ENCODE results near the gene FGF19.

Gene FGF19

DNA sequence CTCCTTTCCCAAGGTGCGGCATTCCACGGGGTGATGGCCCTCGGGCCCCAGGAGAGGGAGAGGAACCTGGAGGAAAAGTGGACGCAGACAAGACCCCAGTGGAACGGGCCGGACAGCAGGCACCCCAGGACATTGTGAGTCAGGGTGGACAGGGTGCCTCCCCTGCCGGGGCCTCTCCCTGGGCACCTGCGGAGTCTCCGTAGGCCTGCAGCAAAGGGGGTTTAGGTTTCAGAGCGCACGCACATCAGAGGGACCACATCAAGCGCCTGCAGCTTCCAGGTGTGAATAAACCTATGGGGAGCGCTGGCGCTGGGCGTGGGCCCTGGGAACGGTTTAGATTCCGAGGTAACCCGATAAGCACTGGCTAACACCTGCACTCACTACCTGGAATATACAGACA is 22.7 kb upstream of the FGF19 start:
- no peak for DNase-seq
- Histone ChIP-seq H3K9me3 (no peaks in the 10 kb centered on the region), H3K4me3 (no peak overlapping the region), H3K36me3 (no peaks in the 10 kb centered on the region), H3K27ac (no peak overlapping the region), H3K27me3 (peaks cover 0 to 91% of the 10 kb centered on the region in 2 donors), H3K4me1 (no peaks in the 10 kb centered on the region)
- intact Hi-C loops (cut with DNase I; ENCODE audit: low total_unique reads) = no loop called here
- TF ChIP-seq, protein P1, sequence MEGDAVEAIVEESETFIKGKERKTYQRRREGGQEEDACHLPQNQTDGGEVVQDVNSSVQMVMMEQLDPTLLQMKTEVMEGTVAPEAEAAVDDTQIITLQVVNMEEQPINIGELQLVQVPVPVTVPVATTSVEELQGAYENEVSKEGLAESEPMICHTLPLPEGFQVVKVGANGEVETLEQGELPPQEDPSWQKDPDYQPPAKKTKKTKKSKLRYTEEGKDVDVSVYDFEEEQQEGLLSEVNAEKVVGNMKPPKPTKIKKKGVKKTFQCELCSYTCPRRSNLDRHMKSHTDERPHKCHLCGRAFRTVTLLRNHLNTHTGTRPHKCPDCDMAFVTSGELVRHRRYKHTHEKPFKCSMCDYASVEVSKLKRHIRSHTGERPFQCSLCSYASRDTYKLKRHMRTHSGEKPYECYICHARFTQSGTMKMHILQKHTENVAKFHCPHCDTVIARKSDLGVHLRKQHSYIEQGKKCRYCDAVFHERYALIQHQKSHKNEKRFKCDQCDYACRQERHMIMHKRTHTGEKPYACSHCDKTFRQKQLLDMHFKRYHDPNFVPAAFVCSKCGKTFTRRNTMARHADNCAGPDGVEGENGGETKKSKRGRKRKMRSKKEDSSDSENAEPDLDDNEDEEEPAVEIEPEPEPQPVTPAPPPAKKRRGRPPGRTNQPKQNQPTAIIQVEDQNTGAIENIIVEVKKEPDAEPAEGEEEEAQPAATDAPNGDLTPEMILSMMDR (IDR thresholded peaks at IDR 0.05) = no peak

DNA sequence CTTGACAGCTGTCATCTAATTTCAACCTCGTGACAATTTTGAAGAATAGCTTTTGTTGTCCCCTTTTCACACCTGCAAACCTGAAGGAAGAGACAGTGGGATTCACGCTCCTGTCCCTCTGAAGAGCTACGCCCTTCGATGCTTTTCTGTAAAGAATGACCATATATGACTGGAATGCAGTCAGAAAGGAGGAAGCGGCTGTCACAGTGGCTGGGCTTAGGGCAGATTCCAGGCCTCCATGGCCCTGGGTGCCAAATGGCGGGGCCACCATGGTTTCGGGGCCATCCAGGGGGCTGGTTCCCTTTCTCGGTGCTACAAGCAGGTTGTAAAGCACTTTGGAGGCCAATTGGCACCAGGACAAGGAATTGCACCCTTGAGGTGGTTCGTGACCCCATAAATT is 22.2 kb upstream of the FGF19 start:
- Histone ChIP-seq H3K36me3 (no peaks in the 10 kb centered on the region), H3K9me3 (no peaks in the 10 kb centered on the region), H3K27ac (no peak overlapping the region), H3K4me1 (no peaks in the 10 kb centered on the region), H3K27me3 (peaks cover 0 to 91% of the 10 kb centered on the region in 2 donors), H3K4me3 (no peak overlapping the region)
- TF ChIP-seq, protein P1 (IDR thresholded peaks at IDR 0.05) = no peak
- no peak for DNase-seq
- intact Hi-C loops (cut with DNase I; ENCODE audit: low total_unique reads) = no loop called here

DNA sequence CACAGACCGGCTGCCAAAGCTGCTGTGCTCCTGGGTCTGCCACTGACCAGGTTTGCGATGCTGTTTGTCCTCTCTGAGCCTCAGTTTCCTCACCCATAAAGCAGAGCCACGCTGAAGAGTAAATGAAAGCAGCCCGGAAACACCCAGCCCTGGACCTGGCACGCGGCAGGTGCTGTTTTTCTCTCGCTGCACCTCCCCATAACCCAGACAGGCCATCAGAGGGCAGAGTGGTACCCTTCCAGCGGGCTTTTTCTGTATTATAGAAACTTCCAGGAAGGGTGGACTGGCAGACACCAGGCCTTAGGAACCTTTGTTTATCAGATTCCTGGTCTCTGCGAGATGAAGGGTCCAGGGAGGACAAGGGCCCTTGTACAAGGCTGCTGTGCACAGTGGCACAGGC is 17.9 kb upstream of the FGF19 start:
- DNase-seq = no peak
- intact Hi-C loops (cut with DNase I; ENCODE audit: low total_unique reads) = no loop called here
- H3K36me3 ChIP-seq = no peaks in the 10 kb centered on the region
- no peak overlapping the region for H3K27ac ChIP-seq
- no peak overlapping the region for H3K4me3 ChIP-seq
- no peaks in the 10 kb centered on the region for H3K9me3 ChIP-seq
- TF ChIP-seq, protein P1 (IDR thresholded peaks at IDR 0.05) = no peak
- H3K4me1 ChIP-seq = no peaks in the 10 kb centered on the region
- H3K27me3 ChIP-seq = peaks cover 0 to 89% of the 10 kb centered on the region in 2 donors

DNA sequence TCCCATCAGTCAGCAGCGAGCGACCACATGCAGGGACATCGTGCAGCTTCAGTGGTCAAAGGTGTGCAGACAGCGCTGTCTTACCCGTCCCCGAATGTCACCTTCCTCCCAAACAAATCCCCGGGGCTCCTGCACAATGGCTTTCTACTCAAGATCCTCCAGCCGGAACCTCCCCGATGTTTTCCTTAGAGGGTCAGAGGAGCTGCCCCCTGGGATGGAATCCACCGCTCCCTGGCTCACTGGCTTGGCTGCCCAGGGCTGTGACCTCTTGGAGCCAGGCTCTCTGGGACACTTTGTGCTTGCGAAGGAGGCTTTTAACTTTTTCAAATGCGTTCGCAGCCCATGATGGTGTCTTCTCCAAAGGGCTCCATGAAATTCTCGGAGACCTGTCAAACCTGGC is 17.3 kb upstream of the FGF19 start:
- H3K4me3 ChIP-seq = no peak overlapping the region
- no peak for DNase-seq
- no peaks in the 10 kb centered on the region for H3K9me3 ChIP-seq
- TF ChIP-seq, protein P1 (IDR thresholded peaks at IDR 0.05) = no peak
- no peaks in the 10 kb centered on the region for H3K4me1 ChIP-seq
- H3K27ac ChIP-seq = no peak overlapping the region
- peaks cover 0 to 89% of the 10 kb centered on the region in 2 donors for H3K27me3 ChIP-seq
- intact Hi-C loops (cut with DNase I; ENCODE audit: low total_unique reads) = no loop called here
- no peaks in the 10 kb centered on the region for H3K36me3 ChIP-seq

DNA sequence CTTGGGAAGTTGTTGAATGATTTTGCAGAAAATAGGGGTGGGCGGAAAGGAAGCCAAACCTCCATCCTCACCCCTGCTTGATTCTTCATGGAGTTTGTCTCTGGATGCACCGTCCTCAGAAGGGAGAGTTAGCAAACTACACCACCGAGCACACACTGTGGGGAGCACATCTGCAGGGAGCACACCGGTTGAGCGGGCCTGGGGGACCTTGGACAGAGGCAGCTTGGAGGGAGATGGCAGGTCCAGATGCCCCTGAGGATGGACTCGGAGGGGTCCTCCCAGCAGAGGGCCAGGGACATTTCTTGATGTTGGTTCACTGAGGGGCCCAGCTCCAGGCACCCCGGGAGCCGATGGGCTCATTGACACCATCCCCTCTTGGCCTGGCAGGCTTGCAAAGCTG is 15.1 kb upstream of the FGF19 start:
- Histone ChIP-seq H3K27ac (no peak overlapping the region), H3K9me3 (no peaks in the 10 kb centered on the region), H3K27me3 (peaks cover 0 to 79% of the 10 kb centered on the region in 2 donors)

More for the DNA sequence above, 15.1 kb upstream of the FGF19 start:
- TF ChIP-seq, protein P1 (IDR thresholded peaks at IDR 0.05) = no peak
- Histone ChIP-seq H3K4me3 (no peak overlapping the region), H3K36me3 (no peaks in the 10 kb centered on the region), H3K4me1 (no peaks in the 10 kb centered on the region)
- DNase-seq = no peak
- intact Hi-C loops (cut with DNase I; ENCODE audit: low total_unique reads) = loop anchor here (10.0 kb wide), 1 partner anchor 476 kb away; no protein-coding TSS in a partner anchor

Measured in tibial artery (tissue), 4 donors.